Endothelial cell (in vitro differentiated cells): ENCODE results near the gene ELFN2. TPM values are rescaled to one million over a fixed set of nuclear protein-coding genes. Genes with fewer than 3 reads are reported as not detected.

Source experiments
- DNase-seq: peaks from one replicate; pipeline ENCODE4 v3.0.0; 2021; ENCODE audit warnings: low spot score
- H3K27ac Mint-ChIP-seq: one replicate; pipeline ENCODE4 v1.8.0; 2021; ENCODE audit warnings: mixed read lengths, inconsistent platforms; ENCODE audit not compliant: unreplicated experiment
- H3K27me3 Mint-ChIP-seq: one replicate; pipeline ENCODE4 v1.8.0; 2021; ENCODE audit warnings: mild to moderate bottlenecking, moderate library complexity, mixed read lengths, inconsistent platforms; ENCODE audit not compliant: unreplicated experiment
- H3K36me3 Mint-ChIP-seq: one replicate; pipeline ENCODE4 v1.8.0; 2021; ENCODE audit warnings: mild to moderate bottlenecking, low read depth, mixed read lengths, inconsistent platforms; ENCODE audit not compliant: unreplicated experiment
- H3K4me1 Mint-ChIP-seq: one replicate; pipeline ENCODE4 v1.8.0; 2021; ENCODE audit warnings: mild to moderate bottlenecking, mixed read lengths, inconsistent platforms; ENCODE audit not compliant: unreplicated experiment
- H3K4me3 Mint-ChIP-seq: one replicate; pipeline ENCODE4 v1.8.0; 2021; ENCODE audit warnings: mild to moderate bottlenecking, mixed read lengths, inconsistent platforms; ENCODE audit not compliant: unreplicated experiment
- H3K9me3 Mint-ChIP-seq: one replicate; pipeline ENCODE4 v1.8.0; 2021; ENCODE audit warnings: mixed read lengths, inconsistent platforms; ENCODE audit not compliant: unreplicated experiment
- CTCF ChIP-seq: fragments of 200-600 bp; sonication (generic); IDR thresholded peaks from one replicate; pipeline ENCODE4 v1.5.0; 2021; ENCODE audit warnings: antibody characterized with exemption; ENCODE audit not compliant: unreplicated experiment
- total RNA-seq: library from RNA; stranded (reverse); fragmentation: NEBNext Ultra II Directional; extraction: Animal tissue kit (Norgen Biotek cat#: 25700); gene quantifications from one replicate; pipeline ENCODE4 v1.2.1, GENCODE V29; 2021; ENCODE audit not compliant: unreplicated experiment

Gene ELFN2
- total RNA-seq, 1 donor from 2014 or later, result 1.2 TPM

GRCh38 chr22:37467391-37467955, 40.2 kb upstream of the ELFN2 start:
- Mint-ChIP-seq H3K36me3 (peaks cover 10% of the 10 kb centered on the region), H3K27ac (peak overlapping the region; percentile 13), H3K27me3 (peaks cover 2% of the 10 kb centered on the region), H3K4me1 (peaks cover 7% of the 10 kb centered on the region), H3K4me3 (no peak overlapping the region), H3K9me3 (no peaks in the 10 kb centered on the region)
- DNase-seq, result no peak
- TF ChIP-seq CTCF, result no peak

- no peaks in the 10 kb centered on the region for H3K9me3 Mint-ChIP-seq
- DNase-seq, result no peak
- TF ChIP-seq CTCF, result no peak
- H3K27ac Mint-ChIP-seq, result no peak overlapping the region
- peaks cover 4% of the 10 kb centered on the region for H3K27me3 Mint-ChIP-seq
- no peaks in the 10 kb centered on the region for H3K36me3 Mint-ChIP-seq
- H3K4me1 Mint-ChIP-seq, result peaks cover 7% of the 10 kb centered on the region
- H3K4me3 Mint-ChIP-seq, result no peak overlapping the region
Measured at GRCh38 chr22:37464181-37464580, 36.9 kb upstream of the ELFN2 start.

GRCh38 chr22:37462983-37463382, 35.7 kb upstream of the ELFN2 start:
- Mint-ChIP-seq H3K4me3 (no peak overlapping the region), H3K36me3 (no peaks in the 10 kb centered on the region), H3K4me1 (peaks cover 7% of the 10 kb centered on the region), H3K27me3 (peaks cover 4% of the 10 kb centered on the region), H3K9me3 (no peaks in the 10 kb centered on the region), H3K27ac (no peak overlapping the region)
- peak; percentile 62 for DNase-seq
- TF ChIP-seq CTCF, result no peak

GRCh38 chr22:37462436-37462835, 35.2 kb upstream of the ELFN2 start:
- H3K4me1 Mint-ChIP-seq, result peaks cover 7% of the 10 kb centered on the region
- H3K27me3 Mint-ChIP-seq, result peaks cover 4% of the 10 kb centered on the region
- no peak overlapping the region for H3K27ac Mint-ChIP-seq
- DNase-seq, result no peak
- H3K9me3 Mint-ChIP-seq, result no peaks in the 10 kb centered on the region
- no peak overlapping the region for H3K4me3 Mint-ChIP-seq
- H3K36me3 Mint-ChIP-seq, result no peaks in the 10 kb centered on the region
- no peak for TF ChIP-seq CTCF

GRCh38 chr22:37461961-37462360, 34.7 kb upstream of the ELFN2 start:
- peaks cover 4% of the 10 kb centered on the region for H3K27me3 Mint-ChIP-seq
- H3K4me3 Mint-ChIP-seq, result no peak overlapping the region
- no peaks in the 10 kb centered on the region for H3K36me3 Mint-ChIP-seq
- no peaks in the 10 kb centered on the region for H3K9me3 Mint-ChIP-seq
- no peak for TF ChIP-seq CTCF
- no peak for DNase-seq
- H3K27ac Mint-ChIP-seq, result no peak overlapping the region
- peaks cover 7% of the 10 kb centered on the region for H3K4me1 Mint-ChIP-seq
